Heart right ventricle (tissue), 16 donors: Measurements from ENCODE around the gene IFT52. TPM values are rescaled to one million over a fixed set of nuclear protein-coding genes. Genes with fewer than 3 reads are reported as not detected.

Source experiments
- ATAC-seq, 8 donors: fragments of 200-7000 bp; cut with Tn5 transposase; one replicate each; pipeline ENCODE4 v1.9.1; 2020; ENCODE audit warnings: mild to moderate bottlenecking in 8 of 8, moderate library complexity in 8 of 8, moderate number of reproducible peaks in 1 of 8
- DNase-seq, 2 donors: peaks; one replicate each; pipeline ENCODE4 v3.0.0-alpha.2; 2020
- H3K27ac ChIP-seq, 10 donors: fragments of 200-600 bp; sonication (generic) in 2 of 10; one replicate each; pipeline versions ENCODE4 v1.5.0 to v1.8.0; 2020 to 2022; ENCODE audit warnings: mild to moderate bottlenecking in 3 of 10
- H3K27me3 ChIP-seq, 7 donors: fragments of 200-600 bp; one replicate each; pipeline ENCODE4 v1.8.0; 2021 to 2022; ENCODE audit warnings: mild to moderate bottlenecking in 2 of 7
- H3K36me3 ChIP-seq, 9 donors: fragments of 200-600 bp; sonication (generic) in 1 of 9; one replicate each; pipeline versions ENCODE4 v1.5.0 to v1.8.0; 2020 to 2022; ENCODE audit warnings: mild to moderate bottlenecking in 2 of 9
- H3K4me1 ChIP-seq, 9 donors: fragments of 200-600 bp; sonication (generic) in 1 of 9; one replicate each; pipeline versions ENCODE4 v1.5.0 to v1.8.0; 2020 to 2022; ENCODE audit warnings: mild to moderate bottlenecking in 4 of 9
- H3K4me3 ChIP-seq, 10 donors: fragments of 200-600 bp; sonication (generic) in 2 of 10; one replicate each; pipeline versions ENCODE4 v1.5.0 to v1.8.0; 2020 to 2022; ENCODE audit warnings: mild to moderate bottlenecking in 7 of 10, moderate library complexity in 2 of 10
- H3K9me3 ChIP-seq, 11 donors: fragments of 200-600 bp in 10 of 11; sonication (generic) in 2 of 11; one replicate each; pipeline versions ENCODE4 v1.5.0 to v1.8.0; 2013 to 2022; ENCODE audit warnings: mild to moderate bottlenecking in 2 of 11, control low read depth in 1 of 11, moderate library complexity in 1 of 11
- CTCF ChIP-seq, 9 donors: fragments of 200-600 bp; sonication (generic) in 2 of 9; IDR thresholded peaks; one replicate each; pipeline versions ENCODE4 v1.5.0 to v1.8.0; 2021 to 2022; ENCODE audit warnings: antibody characterized with exemption in 9 of 9, mild to moderate bottlenecking in 5 of 9, moderate library complexity in 1 of 9
- WGBS, 2 donors: extraction: QIAGEN DNeasy Blood & Tissue Kit; methylation state at CpG; one replicate each; pipeline ENCODE4 v1.1.7; 2013; ENCODE audit warnings: inconsistent platforms in 1 of 2; 5-methylcytosine and 5-hydroxymethylcytosine counted together
- intact Hi-C, 10 donors: fragments of 100-400 bp; cut with DNase I; formaldehyde crosslinking; loops; one replicate each; pipeline versions ENCODE4 v1.11.1 to v1.14.2; 2022
- polyA plus RNA-seq, 2 donors: library from polyadenylated mRNA; stranded (reverse); fragments of 200-250 nt; gene quantifications; one replicate each; pipeline ENCODE4 v1.2.3, GENCODE V29; 2013
- total RNA-seq, 10 donors: library from RNA; stranded (reverse); fragmentation: NEBNext Ultra II Directional in 3 of 10; extraction: Animal tissue kit (Norgen Biotek cat#: 25700) in 3 of 10; gene quantifications; one replicate each; pipeline versions ENCODE4 v1.2.1 to v1.2.4, GENCODE V29; 2021 to 2023
- donor health status: Arrhythmogenic right ventricular cardiomyopathy.
- donor health status: ischemic (EF 13 %, LVEDD 7.1; RV severe dilation, severe dysfunction).
- donor health status: healthy with polysubstance abuse.
- donor health status: DM: no; HTN: yes; CAD: no.
- donor health status: DM: no; HTN: no; CAD: no.
- donor health status: ischemic (EF 25% LVEDD 6.9; RV normal size, moderate dysfunction).
- donor health status: ischemic (EF 25% LVEDD 5.7; RV mildly dilated, moderate dysfunction).
- donor health status: healthy.
- donor health status: DM: yes; HTN: yes; CAD: no.
- donor health status: Ischemic cardiomyopathy.
- donor health status: ischemic (EF 35%, LVEDD 5.7; RV mildly dilated, moderate dysfunction).
- donor health status: nonischemic (EF 11% LVEDD 7.7; RV severe dilation, severe dysfunction).
- donor health status: DM: yes; HTN: yes; CAD: no.
- donor health status: PGD.
- donor health status: ischemic (EF 29% LVEDD 5.4; RV normal size, mild dysfunction).
- donor health status: nonischemic (EF 23%, LVEDD 6.1; RV moderate dilation, normal function).

IFT52 gene
- total and polyA plus RNA-seq, 12 donors: 5.2 to 8.9 (median 7.0) TPM

GRCh38 chr20:43665466-43666176, 74.9 kb downstream of the IFT52 start:
- peaks cover 18 to 52% (median 41%) of the 10 kb centered on the region in 7 donors for H3K27me3 ChIP-seq
- no peak overlapping the region for H3K27ac ChIP-seq
- no peak overlapping the region for H3K4me3 ChIP-seq
- intact Hi-C loops: no loop called here
- H3K4me1 ChIP-seq: peaks cover 0 to 14% (median 10%) of the 10 kb centered on the region in 9 donors
- ATAC-seq (no peak), DNase-seq (no peak)
- 71 to 80% methylated on average over 6 of the region's 6 CpGs for WGBS, 2 donors
- H3K36me3 ChIP-seq: no peaks in the 10 kb centered on the region
- H3K9me3 ChIP-seq: no peaks in the 10 kb centered on the region
- no peak for TF ChIP-seq CTCF (IDR thresholded peaks at IDR 0.05)

DNA sequence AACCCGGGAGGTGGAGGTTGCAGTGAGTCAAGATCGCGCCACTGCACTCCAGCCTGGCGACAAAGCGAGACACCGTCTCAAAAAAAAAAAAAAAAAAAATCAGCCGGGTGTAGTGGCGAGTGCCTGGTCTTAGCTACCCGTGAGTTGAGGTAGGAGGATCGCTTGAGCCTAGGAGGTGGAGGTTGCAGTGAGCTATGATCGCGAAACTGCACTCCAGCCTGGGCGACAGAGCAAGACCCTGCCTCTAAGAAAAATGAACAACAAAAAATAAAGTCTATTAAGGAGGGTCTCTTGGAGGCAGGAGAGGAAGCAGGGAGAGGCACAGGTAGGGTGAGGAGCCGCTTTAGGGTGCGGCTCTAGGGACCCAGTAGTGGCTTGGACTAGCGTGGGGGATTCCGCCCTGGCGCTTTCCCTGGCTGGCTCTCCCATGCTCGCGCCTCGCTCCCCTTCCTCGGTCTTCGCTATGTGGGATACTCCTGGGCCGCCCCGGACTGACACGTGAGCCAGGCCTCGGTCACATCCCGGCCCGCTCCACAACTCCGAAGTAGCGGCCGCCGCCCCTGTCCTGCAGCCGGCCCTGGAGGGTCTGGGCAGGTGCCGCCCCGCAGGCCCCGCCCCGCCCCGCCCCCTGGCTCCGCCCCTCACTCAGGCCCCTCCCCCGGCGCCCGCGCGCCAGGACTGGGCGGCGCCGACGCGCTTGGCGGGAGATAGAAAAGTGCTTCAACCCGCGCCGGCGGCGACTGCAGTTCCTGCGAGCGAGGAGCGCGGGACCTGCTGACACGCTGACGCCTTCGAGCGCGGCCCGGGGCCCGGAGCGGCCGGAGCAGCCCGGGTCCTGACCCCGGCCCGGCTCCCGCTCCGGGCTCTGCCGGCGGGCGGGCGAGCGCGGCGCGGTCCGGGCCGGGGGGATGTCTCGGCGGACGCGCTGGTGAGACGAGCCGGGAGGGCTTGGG, 75.9 kb downstream of the IFT52 start, which contains the start of gene MYBL2:
MYBL2 (plus strand) TSS at position 739 of the 953 bp plus-strand sequence; CDS start at position 909, 170 bp downstream.
- ATAC-seq: peak; percentile 54 to 83 (median 73)
- TF ChIP-seq CTCF (IDR thresholded peaks at IDR 0.05): no peak
- Histone ChIP-seq H3K4me3 (peak within 1 kb of the TSS in 8 of 10 donors; percentile 3 to 55 (median 22)), H3K9me3 (no peaks in the 10 kb centered on the region), H3K27me3 (peaks cover 18 to 60% (median 41%) of the 10 kb centered on the region in 7 donors), H3K4me1 (peaks cover 0 to 14% (median 10%) of the 10 kb centered on the region in 9 donors), H3K27ac (no peak within 1 kb of the TSS), H3K36me3 (no peaks in the 10 kb centered on the region)
- peak; percentile 8 to 40 for DNase-seq
- intact Hi-C loops: no loop called here
- WGBS, 2 donors: 11% methylated on average over 58 to 90 of the region's 90 CpGs

DNA sequence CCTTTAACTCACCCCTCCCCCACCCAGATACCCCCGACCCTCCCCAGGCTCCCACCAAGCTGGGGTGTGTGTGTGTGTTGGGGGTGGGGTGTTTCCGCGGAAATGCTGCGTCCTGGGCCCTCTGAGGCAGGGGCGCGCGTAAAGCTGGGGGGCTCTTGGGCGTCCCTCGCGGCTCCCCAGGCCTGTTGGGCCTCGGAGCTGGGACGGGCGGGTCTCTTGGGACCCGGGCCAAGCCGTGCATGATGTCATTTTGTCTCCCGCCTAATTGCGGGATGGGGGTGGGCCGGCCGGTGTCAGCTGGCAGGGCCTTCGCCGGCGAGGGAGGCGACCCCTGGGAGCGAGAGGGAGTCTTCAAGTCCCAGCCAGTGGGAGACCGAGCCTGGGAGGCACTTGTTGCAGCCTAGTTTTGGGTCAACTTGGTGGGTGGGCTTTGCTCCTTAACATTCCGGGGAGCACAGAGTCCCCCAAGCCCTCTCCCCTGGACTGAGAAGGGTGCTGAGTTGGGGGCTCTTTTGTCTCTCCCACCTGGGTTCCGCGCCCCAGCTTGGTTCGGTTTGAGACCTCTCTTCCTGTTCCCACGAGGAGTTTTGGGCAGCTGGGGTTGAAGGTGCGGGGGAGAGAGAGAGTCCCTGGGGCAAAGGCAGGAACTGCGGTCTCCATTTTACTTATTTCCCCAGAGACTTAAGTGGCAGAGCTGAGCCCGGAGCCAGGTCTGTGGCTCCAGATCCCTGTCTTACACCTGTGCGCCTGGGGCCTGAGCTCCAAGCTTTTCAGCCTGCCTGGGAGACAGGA, 76.8 kb downstream of the IFT52 start:
- Histone ChIP-seq H3K4me1 (peaks cover 0 to 14% (median 10%) of the 10 kb centered on the region in 9 donors), H3K9me3 (no peaks in the 10 kb centered on the region), H3K27ac (no peak overlapping the region), H3K4me3 (peak overlapping the region in 5 of 10 donors; percentile 1 to 55 (median 20)), H3K27me3 (peaks cover 18 to 69% (median 41%) of the 10 kb centered on the region in 7 donors), H3K36me3 (no peaks in the 10 kb centered on the region)
- 5% methylated on average over 34 of the region's 34 CpGs for WGBS, 2 donors
- intact Hi-C loops: no loop called here
- DNase-seq: no peak
- ATAC-seq: peak in 1 of 8 donors; percentile 9
- TF ChIP-seq CTCF (IDR thresholded peaks at IDR 0.05): no peak
